ENCODE data around the gene LCA5L.
"Not testable (repeated sequence)": the region's sequence is repeated elsewhere in the genome, so short reads cannot be mapped to it uniquely, and the experiment has no call there.

Gene LCA5L

GRCh38 chr21:39386899-39387298 is 58.7 kb downstream of the LCA5L start:
- DNase-seq, result no peak

- no peak for DNase-seq
These were observed 59.4 kb downstream of the LCA5L start for GRCh38 chr21:39386194-39386593.

GRCh38 chr21:39385299-39386145 is 60.1 kb downstream of the LCA5L start:
- DNase-seq, result peak; percentile 42 to 48

- no peak for DNase-seq
These were observed 60.8 kb downstream of the LCA5L start for GRCh38 chr21:39384674-39385298.

- not testable (repeated sequence) for DNase-seq
These were observed 63.5 kb downstream of the LCA5L start for GRCh38 chr21:39382096-39382495.

- no peak for DNase-seq
These were observed 64.6 kb downstream of the LCA5L start for GRCh38 chr21:39381009-39381408.

GRCh38 chr21:39379986-39380891 is 65.3 kb downstream of the LCA5L start:
- peak; percentile 88 to 90 for DNase-seq

- DNase-seq, result no peak
These were observed 68.0 kb downstream of the LCA5L start for GRCh38 chr21:39377444-39378050.

- no peak for DNase-seq
These were observed 70.1 kb downstream of the LCA5L start for GRCh38 chr21:39375446-39375845.

- no peak for DNase-seq
These were observed 71.5 kb downstream of the LCA5L start for GRCh38 chr21:39374046-39374445.

- DNase-seq, result no peak
These were observed 71.9 kb downstream of the LCA5L start for GRCh38 chr21:39373634-39374033.

- DNase-seq, result not testable (repeated sequence)
These were observed 75.7 kb downstream of the LCA5L start for GRCh38 chr21:39369896-39370288.

GRCh38 chr21:39367783-39368182 is 77.8 kb downstream of the LCA5L start:
- no peak for DNase-seq

- DNase-seq, result no peak
These were observed 79.0 kb downstream of the LCA5L start for GRCh38 chr21:39366563-39366962.

GRCh38 chr21:39364949-39365348 is 80.6 kb downstream of the LCA5L start:
- no peak for DNase-seq

GRCh38 chr21:39363607-39364555 is 81.7 kb downstream of the LCA5L start:
- DNase-seq, result no peak

GRCh38 chr21:39362733-39363132 is 82.8 kb downstream of the LCA5L start:
- DNase-seq, result no peak

GRCh38 chr21:39359382-39359781 is 86.2 kb downstream of the LCA5L start:
- no peak for DNase-seq

Measured in stimulated activated CD4-positive, alpha-beta T cell treated with anti-CD3 and anti-CD28 coated beads, Interleukin-2, amount 100 ng/mL, for 48 hours (primary cell).